NCI-H774 (cell line): ENCODE data around the gene BRIP1.
"Not testable (repeated sequence)": the region's sequence is repeated elsewhere in the genome, so short reads cannot be mapped to it uniquely, and the experiment has no call there.

Experiments used
- DNase-seq: peaks from one replicate; lab custom pipeline; 2025; lab: John Stamatoyannopoulos, UW

BRIP1 gene

DNA sequence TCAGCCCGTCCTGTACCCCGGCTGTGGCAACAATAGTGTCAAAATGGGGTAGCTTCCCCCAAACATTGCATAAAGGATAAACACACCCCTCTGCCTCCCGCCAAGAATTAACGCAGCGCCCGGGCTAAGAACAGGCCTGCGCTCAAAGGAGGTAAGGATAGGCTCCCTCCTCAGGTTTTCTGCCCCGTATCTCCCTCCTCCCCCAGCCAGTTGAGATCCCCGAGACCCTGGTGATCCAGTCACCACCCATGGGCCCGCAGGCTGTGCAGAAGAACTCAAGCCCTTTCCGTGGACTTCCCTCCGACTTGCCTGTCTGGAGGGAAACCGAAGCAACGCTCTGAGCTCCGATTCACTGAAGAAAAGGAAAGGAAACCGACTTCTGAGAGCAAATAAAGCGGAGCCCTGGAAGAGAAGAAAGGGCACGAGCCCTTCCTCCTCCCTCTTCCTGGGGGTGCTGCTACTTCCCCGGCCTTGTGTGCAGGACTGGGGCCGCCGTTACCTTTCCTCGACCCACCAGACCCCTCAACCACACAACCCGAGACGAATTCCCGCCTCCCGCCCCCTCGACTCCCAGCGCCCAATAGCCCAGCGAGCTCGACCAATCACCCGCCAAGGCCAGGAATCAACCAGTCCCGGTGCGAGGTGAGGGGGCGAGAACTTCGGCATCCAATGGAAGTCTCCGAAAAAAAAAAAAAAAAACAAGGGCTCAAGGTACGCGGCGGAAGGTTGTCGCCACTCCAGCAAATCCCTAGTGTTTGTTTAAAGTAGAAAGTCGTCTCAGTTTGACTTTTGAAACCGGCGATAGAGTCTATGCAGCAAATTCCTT, at the start of gene BRIP1:
Gene BRIP1 (minus strand): TSS at position 554 of the 826 bp plus-strand sequence. CDS start 1,989 bp downstream, outside the sequence.
- DNase-seq: peak; percentile 97

DNA sequence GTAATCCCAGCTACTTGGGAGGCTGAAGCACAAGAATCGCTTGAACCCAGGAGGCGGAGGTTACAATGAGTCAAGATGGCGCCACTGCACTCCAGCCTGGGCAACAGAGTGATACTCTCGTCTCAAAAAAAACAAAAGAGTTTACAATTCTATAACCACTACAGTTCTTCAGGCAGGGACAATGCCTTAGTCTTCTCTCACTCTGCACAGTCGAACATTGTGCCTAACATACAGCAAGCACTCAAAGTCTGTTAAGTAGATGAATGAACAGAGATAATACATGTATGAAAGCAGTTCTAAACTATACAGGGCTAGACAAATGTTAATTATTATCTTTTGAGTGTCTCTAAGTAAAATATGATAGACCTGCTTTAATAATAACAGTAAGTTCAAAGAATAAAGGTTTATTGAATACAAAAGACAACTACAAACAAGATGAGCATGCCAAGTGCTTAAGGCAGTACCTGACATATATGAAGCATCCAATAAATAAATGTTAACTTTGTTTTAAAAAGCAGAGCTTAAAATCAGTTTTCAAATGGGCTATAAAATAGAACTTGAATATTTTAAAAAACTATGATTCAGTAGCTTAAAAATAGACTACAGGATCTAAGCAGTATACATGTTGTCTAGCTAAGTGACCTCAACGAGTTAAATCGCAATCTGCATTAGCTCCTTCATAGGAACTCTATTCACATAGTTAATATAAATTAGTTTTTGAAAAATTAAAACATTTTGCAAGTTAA, 45.1 kb upstream of the BRIP1 start:
- no peak for DNase-seq

DNA sequence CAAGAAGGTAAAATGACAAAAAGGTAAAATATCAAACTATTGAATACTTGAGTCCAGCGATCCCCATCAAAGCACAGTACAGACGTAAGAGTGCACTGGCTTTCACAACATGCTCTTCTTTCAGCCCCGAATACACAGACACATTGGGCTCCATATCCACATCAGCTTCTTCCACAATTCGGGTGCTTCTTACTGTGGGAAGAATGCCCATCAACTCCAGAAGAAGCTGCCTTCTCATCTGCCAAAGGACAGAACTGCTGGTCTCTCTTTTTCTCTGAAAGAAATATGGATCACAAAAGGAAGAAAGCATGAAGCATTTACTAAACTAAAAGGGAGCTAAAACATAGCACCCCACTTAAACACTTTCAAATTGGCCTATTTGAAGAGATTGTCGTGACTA, 44.0 kb upstream of the BRIP1 start:
- no peak for DNase-seq

DNA sequence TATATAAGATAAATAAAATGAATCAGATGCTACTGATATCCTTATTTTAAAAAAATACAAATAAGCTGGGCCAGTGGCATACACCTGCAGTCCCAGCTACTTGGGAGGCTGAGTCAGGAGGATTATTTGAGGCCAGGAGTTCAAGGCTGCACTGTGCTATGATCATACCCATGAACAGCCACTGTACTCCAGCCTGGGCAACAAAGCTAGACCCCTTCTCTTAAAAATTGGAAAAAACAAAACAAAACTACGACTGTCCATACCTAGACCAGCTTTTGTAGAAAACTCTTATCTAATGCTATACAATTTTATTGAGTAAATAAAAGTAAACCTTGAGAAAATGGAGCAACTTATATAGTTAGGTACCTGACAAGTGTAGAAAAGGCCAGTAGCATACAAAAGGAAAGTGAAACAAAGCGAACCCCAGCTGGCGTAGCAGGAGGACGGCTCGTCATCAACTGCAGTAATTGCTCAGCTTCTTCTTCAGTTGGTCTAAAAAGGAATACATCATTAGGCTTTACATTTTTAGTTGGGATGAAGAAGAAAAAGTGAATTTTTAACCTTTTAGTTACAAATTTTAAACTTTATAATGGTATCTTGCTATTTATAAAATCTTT, 40.9 kb upstream of the BRIP1 start:
- no peak for DNase-seq

DNA sequence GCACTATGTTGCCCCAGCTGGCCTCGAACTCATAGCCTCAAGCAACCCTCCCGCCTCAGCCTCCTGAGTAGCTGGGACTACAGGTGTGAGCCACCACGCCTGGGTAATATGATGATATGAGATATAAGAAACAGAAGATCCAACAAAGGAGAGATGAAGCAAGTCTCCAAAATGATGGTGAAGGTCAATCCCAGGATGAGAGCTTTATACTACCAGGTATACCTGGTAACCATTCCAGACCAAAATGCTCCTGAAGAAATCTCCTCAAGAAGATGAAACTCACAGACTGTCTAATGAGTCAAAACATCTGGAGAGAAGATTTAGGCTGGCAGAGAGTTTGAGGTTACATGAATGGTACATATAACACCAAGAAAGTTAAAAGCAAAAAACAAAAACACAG, 39.9 kb upstream of the BRIP1 start:
- no peak for DNase-seq

DNA sequence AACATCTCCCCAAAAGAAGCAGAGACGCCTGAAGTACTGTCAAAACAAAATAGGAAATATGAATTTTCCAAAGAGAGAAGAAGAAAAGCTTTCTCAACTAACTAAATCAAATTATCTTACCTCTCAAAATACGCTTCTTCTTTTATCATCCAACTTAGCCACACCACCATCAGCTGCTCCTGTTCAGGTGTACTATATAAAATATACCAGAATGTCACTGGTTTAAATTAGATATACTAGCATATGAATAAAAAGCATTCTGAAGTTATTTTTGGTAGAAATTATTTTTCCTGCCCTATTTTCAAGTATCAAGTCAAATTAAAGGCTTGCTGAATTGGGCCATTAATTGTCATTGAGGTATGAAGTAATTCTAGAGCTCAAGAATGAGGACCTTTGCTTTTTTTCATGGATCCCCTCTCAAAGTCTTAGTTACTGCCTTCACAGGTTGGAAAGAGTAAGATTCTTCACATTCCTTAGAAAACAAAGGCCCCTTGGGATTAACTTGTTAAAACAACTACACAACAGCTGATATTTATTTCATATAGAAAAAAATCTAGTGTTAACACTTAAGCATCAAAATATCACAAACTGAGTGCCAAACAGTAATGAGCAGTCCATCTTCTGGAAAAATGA, 34.3 kb upstream of the BRIP1 start:
- no peak for DNase-seq

DNA sequence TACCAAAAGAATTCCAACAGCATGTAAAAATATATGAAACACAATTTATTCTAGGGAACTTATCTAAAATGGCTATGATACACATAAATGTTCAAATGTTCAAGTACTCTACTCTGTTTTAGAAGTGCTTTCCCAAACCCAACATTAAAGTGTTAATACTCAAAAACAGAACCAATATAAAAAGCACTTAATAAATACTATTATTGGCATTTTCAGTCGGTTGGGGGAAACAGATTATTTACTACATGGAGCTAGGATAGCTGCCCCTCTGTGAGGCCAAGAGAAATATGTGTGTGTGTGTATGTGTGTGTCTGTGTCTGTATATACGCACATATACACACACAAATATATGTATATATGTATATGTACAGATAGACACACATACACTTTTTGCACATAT, 32.1 kb upstream of the BRIP1 start:
- no peak for DNase-seq

DNA sequence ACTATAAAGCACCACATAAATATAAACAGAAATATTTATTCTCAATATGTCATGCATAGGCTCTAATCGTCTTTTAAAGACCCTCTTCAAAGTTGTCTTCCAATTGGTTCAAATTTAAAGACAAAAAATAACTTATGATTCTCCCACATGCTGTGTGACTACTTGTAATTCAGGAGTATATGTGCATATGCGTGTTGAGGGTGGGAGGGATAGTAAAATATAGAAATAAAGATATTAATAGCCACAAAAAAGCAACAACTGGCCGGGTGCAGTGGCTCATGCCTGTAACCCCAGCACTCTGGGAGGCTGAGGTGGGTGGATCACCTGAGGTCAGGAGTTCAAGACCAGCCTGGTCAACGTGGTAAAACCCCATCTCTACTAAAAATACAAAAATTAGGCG, 31.0 kb upstream of the BRIP1 start:
- not testable (repeated sequence) for DNase-seq

DNA sequence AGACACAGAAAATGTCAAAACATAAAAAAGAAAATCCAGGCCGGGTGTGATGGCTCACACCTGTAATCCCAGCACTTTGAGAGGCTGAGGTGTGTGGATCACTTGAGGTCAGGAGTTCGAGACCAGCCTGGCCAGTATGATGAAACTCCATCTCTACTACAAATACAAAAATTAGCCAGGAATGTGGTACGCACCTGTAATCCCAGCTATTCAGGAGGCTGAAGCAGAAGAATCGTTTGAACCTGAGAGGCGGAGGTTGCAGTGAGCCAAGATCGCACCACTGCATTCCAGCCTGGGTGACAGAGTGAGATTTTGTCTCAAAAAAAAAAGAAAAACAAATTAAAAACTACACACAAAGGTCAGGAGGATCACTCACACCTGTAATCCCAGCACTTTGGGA, 24.4 kb upstream of the BRIP1 start:
- not testable (repeated sequence) for DNase-seq

DNA sequence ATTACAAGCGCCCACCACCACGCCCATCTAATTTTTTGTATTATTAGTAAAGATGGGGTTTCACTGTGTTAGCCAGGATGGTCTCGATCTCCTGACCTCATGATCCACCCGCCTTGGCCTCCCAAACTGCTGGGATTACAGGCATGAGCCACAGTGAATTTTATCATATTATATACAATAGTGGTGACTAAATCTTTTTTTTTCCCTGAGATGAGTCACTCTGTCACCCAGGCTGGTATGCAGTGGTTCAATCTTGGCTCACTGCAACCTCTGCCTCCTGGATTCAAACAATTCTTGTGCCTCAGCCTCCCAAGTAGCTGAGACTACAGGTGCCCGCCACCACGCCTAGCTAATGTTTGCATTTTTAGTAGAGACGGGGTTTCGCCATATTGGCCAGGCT, 22.5 kb upstream of the BRIP1 start:
- not testable (repeated sequence) for DNase-seq

DNA sequence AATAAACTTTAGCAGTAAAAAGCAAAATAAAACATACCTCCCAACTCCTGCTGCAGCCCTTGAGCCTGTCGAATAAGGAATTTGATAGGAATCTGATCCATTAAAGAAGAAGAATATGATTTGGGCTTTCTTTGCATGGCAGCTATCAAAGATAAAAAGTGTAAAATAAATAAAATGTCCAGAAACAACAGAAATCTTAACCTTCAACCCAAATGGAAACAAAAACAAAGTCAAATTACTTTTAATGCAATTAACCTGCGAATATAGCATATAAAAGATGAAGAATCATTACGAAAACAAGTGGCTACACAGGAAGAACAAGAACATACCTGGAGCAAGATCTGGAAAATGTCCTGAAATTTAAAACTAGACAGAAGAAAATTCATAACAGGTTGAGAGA, 21.5 kb upstream of the BRIP1 start:
- no peak for DNase-seq

DNA sequence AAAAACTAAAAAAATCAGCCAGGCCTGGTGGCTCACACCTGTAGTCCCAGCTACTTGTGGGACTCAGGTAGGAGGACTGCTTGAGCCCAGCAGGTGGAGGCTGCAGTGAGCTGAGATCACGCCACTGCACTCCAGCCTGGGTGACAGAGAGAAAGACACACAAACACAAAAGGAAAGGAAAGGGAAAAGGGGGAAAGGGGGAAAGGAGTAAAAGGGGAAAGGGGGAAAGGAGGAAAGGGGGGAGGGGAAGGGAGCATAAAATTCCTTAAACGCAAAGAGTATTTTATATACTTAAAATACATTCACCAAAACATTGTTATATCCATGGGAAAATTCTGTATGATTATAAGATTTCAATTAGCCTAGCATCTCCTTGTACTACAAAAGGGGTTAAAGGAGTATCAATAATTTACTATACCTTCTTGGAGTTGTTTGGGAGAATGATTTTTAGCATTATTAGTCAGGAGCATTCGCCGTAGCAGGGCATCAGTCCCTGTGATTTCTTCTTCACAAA, 17.3 kb upstream of the BRIP1 start:
- DNase-seq: no peak

DNA sequence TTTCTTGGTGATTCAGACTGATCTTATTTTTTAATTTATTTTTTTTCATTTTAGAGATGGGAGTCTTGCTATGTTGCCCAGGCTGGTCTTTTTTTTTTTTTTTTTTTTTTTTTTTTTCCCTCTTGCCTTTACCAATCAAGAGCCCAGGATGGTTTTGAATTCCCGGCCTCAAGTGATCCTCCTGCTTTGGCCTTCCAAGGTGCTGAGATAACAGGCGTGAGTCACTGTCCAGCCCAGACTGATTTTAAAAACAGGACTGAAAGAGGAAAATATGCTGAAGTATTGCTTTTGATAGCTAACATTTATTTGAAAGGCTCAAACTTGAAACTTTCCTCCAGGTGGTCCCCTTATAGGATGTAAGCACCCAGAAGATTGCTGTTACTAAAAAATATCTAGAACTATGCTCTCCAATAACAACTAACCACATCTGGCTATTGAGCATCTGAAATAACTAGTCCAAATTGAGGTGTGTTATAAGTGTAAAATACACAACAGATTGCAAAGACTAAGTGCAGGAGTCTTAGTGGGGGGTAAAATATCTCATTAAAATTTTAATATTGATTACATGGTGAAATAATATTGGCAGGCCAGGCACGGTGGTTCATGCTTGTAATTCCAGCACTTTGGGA, 15.8 kb upstream of the BRIP1 start:
- DNase-seq: no peak

DNA sequence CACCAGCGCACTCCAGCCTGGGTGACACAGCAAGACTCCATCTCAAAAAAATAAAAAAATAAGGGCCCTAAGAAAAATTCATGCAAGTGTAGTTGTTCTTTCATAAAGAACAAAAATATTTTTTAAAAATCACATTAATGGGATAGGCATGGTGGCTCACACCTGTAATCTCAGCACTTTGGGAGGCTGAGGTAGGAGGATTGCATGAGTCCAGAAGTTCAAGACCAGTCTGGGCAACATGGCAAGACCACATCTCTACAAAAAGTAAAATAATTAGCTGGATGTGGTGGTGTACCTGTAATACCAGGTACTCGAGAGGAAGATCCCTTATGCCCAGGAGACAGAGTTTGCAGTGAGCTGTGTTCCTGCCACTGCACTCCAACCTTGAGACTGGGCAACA, 15.2 kb upstream of the BRIP1 start:
- no peak for DNase-seq

DNA sequence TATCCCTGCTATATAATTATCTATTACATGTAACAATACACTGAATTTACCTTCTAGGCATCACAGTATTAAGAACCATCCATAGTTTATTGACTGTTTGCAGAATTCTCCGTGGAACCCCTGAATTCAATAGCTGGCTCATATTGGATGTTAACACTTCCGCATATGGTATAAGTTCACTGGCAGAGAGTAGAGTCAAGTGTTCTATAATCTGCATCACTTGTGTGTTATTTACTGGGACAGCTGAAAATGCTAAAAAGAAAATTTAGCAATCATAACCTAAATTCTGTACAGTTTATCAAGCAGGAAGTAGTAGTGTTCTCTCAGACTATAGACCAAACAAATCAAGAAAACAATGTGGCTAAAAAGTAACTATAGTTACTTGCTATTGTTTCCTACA, 14.5 kb upstream of the BRIP1 start:
- DNase-seq: no peak

DNA sequence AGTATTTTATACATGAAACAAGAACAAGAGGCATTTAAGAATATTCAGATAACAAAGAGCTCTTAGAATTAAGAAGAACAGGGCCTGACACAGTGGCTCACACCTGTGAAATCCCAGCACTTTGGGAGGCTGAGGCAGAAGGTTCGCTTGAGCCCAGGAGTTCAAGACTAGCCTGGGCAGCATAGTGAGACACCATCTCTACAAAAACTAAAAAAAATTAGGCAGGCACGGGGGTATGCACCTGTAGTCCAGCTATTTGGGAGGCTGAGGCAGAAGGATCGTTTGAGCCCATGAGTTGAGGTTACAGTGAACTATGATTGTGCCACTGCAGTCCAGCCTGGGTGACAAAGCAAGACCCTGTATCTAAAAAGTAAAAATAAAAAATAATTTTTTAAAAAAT, 12.5 kb upstream of the BRIP1 start:
- DNase-seq: no peak

DNA sequence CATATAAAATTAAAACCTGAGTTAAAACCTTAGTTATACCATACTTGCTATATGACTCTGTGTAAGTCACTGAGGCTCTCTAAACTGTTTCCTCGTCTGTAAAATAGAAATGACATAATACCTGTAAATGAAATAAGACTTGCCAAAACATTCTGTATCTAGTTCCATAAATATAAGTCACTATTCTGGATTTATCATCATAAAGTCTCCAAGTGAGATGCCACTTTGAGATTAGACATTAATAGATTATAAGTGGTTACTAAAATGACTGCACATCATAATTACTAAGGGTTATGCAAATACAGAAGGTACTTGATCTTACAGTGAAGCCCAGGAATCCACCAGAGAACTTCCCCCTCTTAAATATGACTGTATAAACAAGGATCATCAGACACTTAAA, 12.0 kb upstream of the BRIP1 start:
- DNase-seq: no peak

DNA sequence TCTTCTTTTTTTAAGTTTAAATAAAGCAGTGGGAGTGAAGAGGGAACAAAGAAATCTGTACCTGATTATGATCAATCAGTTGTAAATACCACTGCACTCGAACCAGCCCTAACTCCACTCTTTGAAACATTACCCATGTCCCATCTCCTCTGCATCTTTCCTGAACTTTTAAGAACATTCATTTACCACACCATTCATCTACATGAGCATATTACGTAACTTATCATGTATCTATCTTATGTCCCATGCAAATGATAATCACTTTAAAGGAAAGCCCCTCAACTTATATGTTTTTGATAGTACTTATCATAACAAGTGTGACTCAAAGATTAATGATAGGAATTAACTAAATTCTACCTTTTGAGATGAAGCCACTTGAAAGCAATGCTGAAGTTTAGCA, 10.7 kb upstream of the BRIP1 start:
- DNase-seq: no peak

DNA sequence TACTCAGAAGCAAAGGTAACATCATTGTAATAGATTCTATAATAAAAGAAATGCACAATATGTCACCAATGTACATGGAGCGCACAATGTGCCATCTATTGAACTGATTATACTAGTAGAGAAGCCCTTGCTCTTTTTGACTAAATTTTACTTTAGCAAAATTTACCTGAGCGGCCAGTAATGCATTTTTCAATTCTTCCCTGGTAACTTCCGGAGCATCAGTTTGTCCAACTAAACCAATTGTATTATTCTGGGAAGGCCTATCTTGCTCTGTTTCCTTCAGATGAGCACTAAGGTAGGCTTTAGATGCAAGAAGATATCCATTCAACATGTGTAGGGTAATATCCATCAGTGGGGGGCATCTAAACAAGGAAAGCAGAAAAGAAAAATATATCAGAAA, 8.8 kb upstream of the BRIP1 start:
- no peak for DNase-seq

DNA sequence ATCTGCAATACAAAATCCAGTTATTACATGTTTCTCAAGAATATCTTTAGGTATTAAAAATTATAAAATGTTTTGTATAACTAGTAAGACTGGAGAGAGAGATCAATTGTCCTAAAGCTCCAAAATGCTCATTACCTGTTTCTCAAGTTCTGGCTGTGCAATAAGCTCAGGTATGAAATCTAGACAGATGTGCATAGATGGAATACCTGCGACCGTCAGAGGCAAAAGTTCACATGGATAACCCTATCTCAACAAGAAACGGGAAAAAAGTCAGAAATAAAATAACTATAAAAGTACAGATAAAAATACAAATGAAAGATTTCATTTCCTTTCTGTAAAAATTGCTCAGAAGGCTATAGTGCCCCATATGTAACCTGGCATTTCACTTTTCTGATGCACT, 5.8 kb upstream of the BRIP1 start:
- DNase-seq: no peak

DNA sequence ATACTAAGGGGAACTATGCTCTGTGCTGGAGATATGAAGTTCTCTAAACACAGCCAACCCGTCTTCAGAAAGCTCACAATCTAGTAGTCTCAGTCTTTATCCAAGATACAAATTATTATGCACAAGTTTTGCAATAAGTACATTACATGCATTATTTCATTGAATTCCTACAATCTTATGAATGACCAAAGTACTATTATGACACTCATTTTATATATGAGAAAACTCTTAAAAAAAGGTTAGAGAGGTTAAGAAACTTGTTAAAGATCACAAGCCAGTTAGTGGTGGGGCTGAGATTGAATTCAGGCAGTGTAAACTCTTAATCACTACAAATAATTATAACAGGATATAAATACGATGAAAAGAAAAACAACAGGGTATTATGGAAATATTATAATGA, 4.7 kb upstream of the BRIP1 start:
- DNase-seq: no peak

DNA sequence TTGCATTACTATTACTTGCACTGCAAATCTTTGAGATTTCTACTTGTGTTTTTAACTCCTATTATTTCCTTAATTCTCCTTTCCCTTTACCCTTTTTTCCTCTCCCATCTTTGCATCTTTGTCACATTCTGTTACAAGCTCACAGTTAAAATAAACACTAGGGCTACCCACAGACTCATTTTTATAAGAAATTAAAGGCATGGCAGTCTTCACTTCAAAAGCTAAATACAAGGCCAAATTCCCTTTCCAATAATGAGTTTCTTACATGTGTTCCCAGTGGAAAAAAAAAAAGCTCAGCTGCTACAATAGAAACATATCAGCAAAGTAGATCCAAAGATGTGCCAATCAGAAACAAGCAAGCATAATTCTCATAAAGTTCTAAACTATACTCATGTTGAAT, 3.7 kb upstream of the BRIP1 start:
- no peak for DNase-seq
